Measurements from ENCODE around the gene DOK1. TPM values are rescaled to one million over a fixed set of nuclear protein-coding genes. Genes with fewer than 3 reads are reported as not detected.
"Not testable (repeated sequence)": the region's sequence is repeated elsewhere in the genome, so short reads cannot be mapped to it uniquely, and the experiment has no call there.

DOK1 gene
- total RNA-seq, 2 donors from 2014 or later: 20.6 to 25.6 TPM

- DNase-seq (no peak), ATAC-seq (replicated peaks in 1 of 2) (no peak)
- peaks cover 19% of the 10 kb centered on the region for H3K27me3 Mint-ChIP-seq (ENCODE audit: low read depth)
- H3K4me3 Mint-ChIP-seq: peak overlapping the region in 1 of 2 donors; percentile 18
- no peaks in the 10 kb centered on the region for H3K9me3 Mint-ChIP-seq
- peaks cover 5 to 6% of the 10 kb centered on the region in 2 donors for H3K36me3 Mint-ChIP-seq (ENCODE audit: insufficient read depth in 2 of 2)
- H3K4me1 Mint-ChIP-seq (ENCODE audit: low read depth): peaks cover 30% of the 10 kb centered on the region
- H3K27ac Mint-ChIP-seq: no peak overlapping the region
Measured at GRCh38 chr2:74556831-74557370, 2.4 kb downstream of the DOK1 start.

GRCh38 chr2:74558284-74559230, 4.0 kb downstream of the DOK1 start:
- no peak overlapping the region for H3K27ac Mint-ChIP-seq
- H3K4me3 Mint-ChIP-seq: no peak overlapping the region
- DNase-seq: no peak
- H3K9me3 Mint-ChIP-seq: no peaks in the 10 kb centered on the region
- H3K36me3 Mint-ChIP-seq (ENCODE audit: insufficient read depth in 2 of 2): peaks cover 5 to 6% of the 10 kb centered on the region in 2 donors
- H3K27me3 Mint-ChIP-seq (ENCODE audit: low read depth): peaks cover 29% of the 10 kb centered on the region
- H3K4me1 Mint-ChIP-seq (ENCODE audit: low read depth): peaks cover 27% of the 10 kb centered on the region
- no peak for ATAC-seq (replicated peaks in 1 of 2)

- peaks cover 23% of the 10 kb centered on the region for H3K4me1 Mint-ChIP-seq (ENCODE audit: low read depth)
- ATAC-seq (replicated peaks in 1 of 2) (no peak), DNase-seq (no peak)
- H3K36me3 Mint-ChIP-seq (ENCODE audit: insufficient read depth in 2 of 2): peaks cover 3 to 6% of the 10 kb centered on the region in 2 donors
- H3K4me3 Mint-ChIP-seq: no peak overlapping the region
- H3K27ac Mint-ChIP-seq: no peak overlapping the region
- no peaks in the 10 kb centered on the region for H3K9me3 Mint-ChIP-seq
- peaks cover 38% of the 10 kb centered on the region for H3K27me3 Mint-ChIP-seq (ENCODE audit: low read depth)
Measured at GRCh38 chr2:74559912-74560311, 5.4 kb downstream of the DOK1 start.

GRCh38 chr2:74560591-74560990, 6.1 kb downstream of the DOK1 start:
- Mint-ChIP-seq H3K4me3 (no peak overlapping the region), H3K9me3 (no peaks in the 10 kb centered on the region), H3K4me1 (ENCODE audit: low read depth) (peaks cover 24% of the 10 kb centered on the region), H3K36me3 (ENCODE audit: insufficient read depth in 2 of 2) (peaks cover 0 to 6% of the 10 kb centered on the region in 2 donors), H3K27me3 (ENCODE audit: low read depth) (peaks cover 38% of the 10 kb centered on the region), H3K27ac (no peak overlapping the region)
- peak in 1 of 2 donors; percentile 11 for ATAC-seq (replicated peaks in 1 of 2)
- no peak for DNase-seq

GRCh38 chr2:74561022-74561421, 6.5 kb downstream of the DOK1 start:
- peaks cover 28% of the 10 kb centered on the region for H3K4me1 Mint-ChIP-seq (ENCODE audit: low read depth)
- not testable (repeated sequence) for ATAC-seq (replicated peaks in 1 of 2); H3K36me3 Mint-ChIP-seq (ENCODE audit: insufficient read depth in 2 of 2)

GRCh38 chr2:74562126-74562775, 7.7 kb downstream of the DOK1 start:
- peaks cover 0 to 1% of the 10 kb centered on the region in 2 donors for H3K36me3 Mint-ChIP-seq (ENCODE audit: insufficient read depth in 2 of 2)
- H3K27me3 Mint-ChIP-seq (ENCODE audit: low read depth): peaks cover 38% of the 10 kb centered on the region
- DNase-seq (no peak), ATAC-seq (replicated peaks in 1 of 2) (no peak)
- H3K4me1 Mint-ChIP-seq (ENCODE audit: low read depth): peaks cover 35% of the 10 kb centered on the region
- no peaks in the 10 kb centered on the region for H3K9me3 Mint-ChIP-seq
- H3K27ac Mint-ChIP-seq: peak overlapping the region; percentile 1
- no peak overlapping the region for H3K4me3 Mint-ChIP-seq

More at GRCh38 chr2:74561022-74561421, 6.5 kb downstream of the DOK1 start:
- peaks cover 38% of the 10 kb centered on the region for H3K27me3 Mint-ChIP-seq (ENCODE audit: low read depth)
- not testable (repeated sequence) for H3K4me3 Mint-ChIP-seq, DNase-seq, H3K27ac Mint-ChIP-seq, H3K9me3 Mint-ChIP-seq

- peaks cover 38% of the 10 kb centered on the region for H3K27me3 Mint-ChIP-seq (ENCODE audit: low read depth)
- DNase-seq (no peak), ATAC-seq (replicated peaks in 1 of 2) (no peak)
- no peak overlapping the region for H3K27ac Mint-ChIP-seq
- H3K36me3 Mint-ChIP-seq (ENCODE audit: insufficient read depth in 2 of 2): no peaks in the 10 kb centered on the region
- H3K4me1 Mint-ChIP-seq (ENCODE audit: low read depth): peaks cover 52% of the 10 kb centered on the region
- H3K9me3 Mint-ChIP-seq: no peaks in the 10 kb centered on the region
- no peak overlapping the region for H3K4me3 Mint-ChIP-seq
Measured at GRCh38 chr2:74564222-74564621, 9.7 kb downstream of the DOK1 start.

- Mint-ChIP-seq H3K27ac (peak overlapping the region; percentile 16), H3K4me3 (peak overlapping the region; percentile 48 to 69), H3K27me3 (ENCODE audit: low read depth) (peaks cover 27% of the 10 kb centered on the region), H3K4me1 (ENCODE audit: low read depth) (peaks cover 52% of the 10 kb centered on the region), H3K9me3 (no peaks in the 10 kb centered on the region), H3K36me3 (ENCODE audit: insufficient read depth in 2 of 2) (no peaks in the 10 kb centered on the region)
- ATAC-seq (replicated peaks in 1 of 2) (peak; percentile 23 to 28), DNase-seq (peak in 1 of 2 donors; percentile 16)
Measured at GRCh38 chr2:74566076-74566753, 11.7 kb downstream of the DOK1 start.

GRCh38 chr2:74566754-74567085, 12.2 kb downstream of the DOK1 start:
- Mint-ChIP-seq H3K4me1 (ENCODE audit: low read depth) (peaks cover 51% of the 10 kb centered on the region), H3K9me3 (no peaks in the 10 kb centered on the region), H3K27ac (peak overlapping the region; percentile 16), H3K27me3 (ENCODE audit: low read depth) (peaks cover 22% of the 10 kb centered on the region), H3K4me3 (peak overlapping the region; percentile 48 to 69), H3K36me3 (ENCODE audit: insufficient read depth in 2 of 2) (no peaks in the 10 kb centered on the region)
- DNase-seq (no peak), ATAC-seq (replicated peaks in 1 of 2) (peak; percentile 51 to 59)

GRCh38 chr2:74567881-74568280, 13.4 kb downstream of the DOK1 start:
- Mint-ChIP-seq H3K4me3 (no peak overlapping the region), H3K27me3 (ENCODE audit: low read depth) (peaks cover 11% of the 10 kb centered on the region), H3K27ac (no peak overlapping the region), H3K4me1 (ENCODE audit: low read depth) (peaks cover 41% of the 10 kb centered on the region), H3K36me3 (ENCODE audit: insufficient read depth in 2 of 2) (no peaks in the 10 kb centered on the region), H3K9me3 (no peaks in the 10 kb centered on the region)
- ATAC-seq (replicated peaks in 1 of 2) (no peak), DNase-seq (no peak)

GRCh38 chr2:74569686-74570085, 15.2 kb downstream of the DOK1 start:
- ATAC-seq (replicated peaks in 1 of 2): no peak
- Mint-ChIP-seq H3K27me3 (ENCODE audit: low read depth) (no peaks in the 10 kb centered on the region), H3K27ac (no peak overlapping the region)

GRCh38 chr2:74571058-74571457, 16.5 kb downstream of the DOK1 start:
- H3K36me3 Mint-ChIP-seq (ENCODE audit: insufficient read depth in 2 of 2): no peaks in the 10 kb centered on the region
- H3K4me1 Mint-ChIP-seq (ENCODE audit: low read depth): peaks cover 50% of the 10 kb centered on the region
- H3K9me3 Mint-ChIP-seq: peaks cover 0 to 2% of the 10 kb centered on the region in 2 donors
- peak; percentile 34 to 37 for DNase-seq
- H3K27me3 Mint-ChIP-seq (ENCODE audit: low read depth): no peaks in the 10 kb centered on the region
- no peak overlapping the region for H3K4me3 Mint-ChIP-seq
- ATAC-seq (replicated peaks in 1 of 2): peak; percentile 86 to 90
- H3K27ac Mint-ChIP-seq: no peak overlapping the region

More at GRCh38 chr2:74569686-74570085, 15.2 kb downstream of the DOK1 start:
- Mint-ChIP-seq H3K4me1 (ENCODE audit: low read depth) (peaks cover 53% of the 10 kb centered on the region), H3K9me3 (peaks cover 0 to 1% of the 10 kb centered on the region in 2 donors), H3K36me3 (ENCODE audit: insufficient read depth in 2 of 2) (no peaks in the 10 kb centered on the region), H3K4me3 (no peak overlapping the region)
- no peak for DNase-seq
